ENCODE measurements around the gene PRMT3.
A peak's percentile ranks its signal among the peaks of the same experiment; 100 is the strongest.
"Not testable (repeated sequence)": the region's sequence is repeated elsewhere in the genome, so short reads cannot be mapped to it uniquely, and the experiment has no call there.

Gene PRMT3

DNA sequence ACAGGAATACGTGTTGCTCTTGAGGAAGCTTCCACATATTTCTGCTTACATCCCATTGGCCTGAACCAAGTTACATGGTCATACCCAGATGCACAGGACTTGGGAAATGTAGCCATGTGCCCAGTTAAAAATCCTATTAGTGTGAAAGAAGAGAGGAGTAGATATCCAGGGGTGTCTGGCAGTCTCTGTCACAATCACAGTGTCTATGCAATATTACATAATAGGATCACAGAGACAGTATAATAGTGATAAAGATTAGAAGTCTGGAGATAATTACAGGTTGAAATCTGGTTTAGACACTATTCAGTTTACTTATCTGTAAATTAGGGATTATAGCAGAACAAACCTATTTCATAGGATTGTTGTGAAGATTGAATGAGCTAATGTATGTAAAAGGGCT, 149.3 kb downstream of the PRMT3 start:
- no peaks in the 10 kb centered on the region; the same call in 1 of the 2 replicates for H3K4me1 ChIP-seq

DNA sequence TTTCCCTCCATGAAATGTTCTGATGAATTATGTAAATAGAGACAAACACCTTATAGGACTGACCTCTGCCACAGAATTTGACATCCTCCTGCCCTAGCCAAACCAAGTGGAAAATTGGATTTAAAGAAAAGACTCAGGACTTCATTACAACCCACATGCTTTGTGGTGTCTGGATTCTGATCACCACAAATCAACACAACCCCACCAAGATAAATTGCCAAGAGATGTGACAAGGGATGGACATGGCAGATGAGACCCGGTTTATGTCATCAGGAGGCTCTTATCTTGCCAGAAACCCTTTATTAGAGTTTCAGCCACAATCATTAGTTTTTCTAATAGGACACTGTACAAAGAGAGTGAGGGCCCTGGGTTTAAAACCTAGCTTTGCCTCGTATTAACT, 154.0 kb downstream of the PRMT3 start:
- Histone ChIP-seq H3K36me3 (no peaks in the 10 kb centered on the region), H3K4me3 (ENCODE audit: low read depth, low read length) (no peak overlapping the region), H3K4me1 (no peaks in the 10 kb centered on the region; the same call in 1 of the 2 replicates), H3K9me3 (no peaks in the 10 kb centered on the region), H3K27me3 (no peaks in the 10 kb centered on the region)
- TF ChIP-seq, protein P1, sequence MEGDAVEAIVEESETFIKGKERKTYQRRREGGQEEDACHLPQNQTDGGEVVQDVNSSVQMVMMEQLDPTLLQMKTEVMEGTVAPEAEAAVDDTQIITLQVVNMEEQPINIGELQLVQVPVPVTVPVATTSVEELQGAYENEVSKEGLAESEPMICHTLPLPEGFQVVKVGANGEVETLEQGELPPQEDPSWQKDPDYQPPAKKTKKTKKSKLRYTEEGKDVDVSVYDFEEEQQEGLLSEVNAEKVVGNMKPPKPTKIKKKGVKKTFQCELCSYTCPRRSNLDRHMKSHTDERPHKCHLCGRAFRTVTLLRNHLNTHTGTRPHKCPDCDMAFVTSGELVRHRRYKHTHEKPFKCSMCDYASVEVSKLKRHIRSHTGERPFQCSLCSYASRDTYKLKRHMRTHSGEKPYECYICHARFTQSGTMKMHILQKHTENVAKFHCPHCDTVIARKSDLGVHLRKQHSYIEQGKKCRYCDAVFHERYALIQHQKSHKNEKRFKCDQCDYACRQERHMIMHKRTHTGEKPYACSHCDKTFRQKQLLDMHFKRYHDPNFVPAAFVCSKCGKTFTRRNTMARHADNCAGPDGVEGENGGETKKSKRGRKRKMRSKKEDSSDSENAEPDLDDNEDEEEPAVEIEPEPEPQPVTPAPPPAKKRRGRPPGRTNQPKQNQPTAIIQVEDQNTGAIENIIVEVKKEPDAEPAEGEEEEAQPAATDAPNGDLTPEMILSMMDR (IDR thresholded peaks at IDR 0.05; ENCODE audit: low read depth, low read length), result no peak
- peak; percentile 11 for DNase-seq

More for the DNA sequence above, 149.3 kb downstream of the PRMT3 start:
- Histone ChIP-seq H3K4me3 (ENCODE audit: low read depth, low read length) (no peak overlapping the region), H3K36me3 (no peaks in the 10 kb centered on the region), H3K27me3 (no peaks in the 10 kb centered on the region), H3K9me3 (no peaks in the 10 kb centered on the region)
- TF ChIP-seq, protein P1 (IDR thresholded peaks at IDR 0.05; ENCODE audit: low read depth, low read length), result no peak
- DNase-seq, result peak; percentile 16

DNA sequence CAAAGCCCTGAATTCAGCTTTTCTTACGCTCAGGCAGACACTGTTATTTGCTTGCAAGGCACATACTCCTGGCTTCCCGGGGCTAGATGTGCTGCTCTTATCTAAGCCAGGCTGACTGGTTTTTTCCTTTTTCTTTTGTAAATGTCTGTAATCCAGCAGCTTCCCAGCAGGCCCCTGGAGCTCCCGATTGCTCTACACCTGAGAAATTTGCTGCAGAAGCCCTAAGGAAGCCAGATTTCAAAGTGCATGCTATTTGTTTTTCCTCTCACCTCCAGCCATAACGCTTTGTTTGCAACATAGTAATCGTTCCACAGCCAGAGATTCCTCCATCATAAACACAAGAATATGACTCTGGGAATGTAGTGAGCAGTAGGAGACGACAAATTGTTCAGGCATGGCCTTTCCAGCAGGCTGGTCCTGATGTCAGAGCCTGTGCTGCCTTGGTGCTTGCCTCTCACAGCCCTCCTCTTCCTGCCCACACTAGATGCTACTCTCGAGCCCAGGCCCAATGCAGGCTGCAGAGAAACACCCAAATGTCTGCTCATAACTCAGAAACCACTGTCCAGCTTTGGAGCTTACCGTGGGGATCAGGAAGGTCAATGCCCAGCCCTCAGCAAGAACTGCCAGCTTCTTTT, 157.2 kb downstream of the PRMT3 start:
- DNase-seq, result no peak
- H3K4me1 ChIP-seq, result no peaks in the 10 kb centered on the region; the same call in 1 of the 2 replicates
- H3K9me3 ChIP-seq, result no peaks in the 10 kb centered on the region
- H3K4me3 ChIP-seq (ENCODE audit: low read depth, low read length), result no peak overlapping the region
- H3K27me3 ChIP-seq, result no peaks in the 10 kb centered on the region
- TF ChIP-seq, protein P1 (IDR thresholded peaks at IDR 0.05; ENCODE audit: low read depth, low read length), result no peak
- no peaks in the 10 kb centered on the region for H3K36me3 ChIP-seq

DNA sequence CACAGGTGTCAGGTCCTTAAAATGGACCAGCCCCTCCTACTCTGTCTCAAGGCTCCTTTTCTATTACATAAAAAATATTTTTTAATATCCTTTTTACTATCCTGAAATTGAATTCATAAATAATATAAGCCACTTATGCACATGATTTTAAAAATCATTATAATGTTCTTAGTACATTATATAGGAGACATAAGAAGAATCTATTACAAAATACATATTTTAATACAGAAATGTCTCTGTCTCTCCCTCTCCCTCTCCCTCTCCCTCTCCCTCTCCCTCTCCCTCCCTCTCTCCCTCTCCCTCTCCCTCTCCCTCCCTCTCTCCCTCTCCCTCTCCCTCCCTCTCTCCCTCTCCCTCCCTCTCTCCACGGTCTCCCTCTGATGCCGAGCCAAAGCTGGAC, 159.9 kb downstream of the PRMT3 start:
- DNase-seq, result no peak
- no peaks in the 10 kb centered on the region for H3K36me3 ChIP-seq
- TF ChIP-seq, protein P1 (IDR thresholded peaks at IDR 0.05; ENCODE audit: low read depth, low read length), result no peak
- H3K4me3 ChIP-seq (ENCODE audit: low read depth, low read length), result no peak overlapping the region
- no peaks in the 10 kb centered on the region for H3K27me3 ChIP-seq
- no peaks in the 10 kb centered on the region for H3K9me3 ChIP-seq
- H3K4me1 ChIP-seq, result no peaks in the 10 kb centered on the region

DNA sequence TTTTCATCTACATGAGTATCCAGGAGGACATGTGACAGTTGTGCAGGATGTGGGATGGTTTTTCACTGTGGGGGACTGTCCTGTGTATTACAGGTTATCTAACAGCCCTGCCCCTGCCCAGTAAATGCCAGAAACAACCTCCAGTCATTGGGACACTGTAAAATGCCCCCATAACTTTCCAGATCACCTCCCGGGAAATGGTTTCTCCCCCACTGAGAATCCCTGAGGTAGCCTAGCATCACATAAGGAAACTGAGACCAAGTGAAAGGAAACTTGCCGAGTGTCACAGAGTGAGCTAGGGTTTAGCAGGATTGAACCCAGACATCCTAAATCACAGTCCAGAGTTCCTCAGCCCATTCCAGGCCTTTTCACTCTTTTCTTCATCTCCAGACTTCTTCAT, 163.6 kb downstream of the PRMT3 start:
- no peak for DNase-seq
- Histone ChIP-seq H3K36me3 (no peaks in the 10 kb centered on the region), H3K9me3 (no peaks in the 10 kb centered on the region), H3K4me1 (no peaks in the 10 kb centered on the region), H3K4me3 (ENCODE audit: low read depth, low read length) (no peak overlapping the region), H3K27me3 (no peaks in the 10 kb centered on the region)
- TF ChIP-seq, protein P1 (IDR thresholded peaks at IDR 0.05; ENCODE audit: low read depth, low read length), result no peak

DNA sequence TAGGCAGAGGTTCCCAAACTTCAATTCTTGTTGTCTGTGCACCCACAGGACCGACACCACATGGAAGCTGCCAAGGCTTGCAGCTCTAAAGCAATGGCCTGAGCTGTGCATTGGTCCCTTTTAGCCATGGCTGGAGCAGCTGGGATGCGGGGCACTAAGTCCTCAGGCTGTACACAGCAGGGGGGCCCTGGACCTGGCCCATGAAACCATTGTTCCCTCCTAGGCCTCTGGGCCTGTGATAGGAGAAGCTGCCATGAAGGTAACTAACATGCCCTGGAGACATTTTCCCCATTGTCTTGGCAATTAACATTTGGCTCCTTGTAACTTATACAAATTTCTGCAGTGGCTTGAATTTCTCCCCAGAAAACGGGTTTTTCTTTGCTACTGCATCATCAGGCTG, 168.3 kb downstream of the PRMT3 start:
- Histone ChIP-seq H3K4me3 (ENCODE audit: low read depth, low read length) (no peak overlapping the region), H3K9me3 (no peaks in the 10 kb centered on the region), H3K4me1 (no peaks in the 10 kb centered on the region), H3K36me3 (no peaks in the 10 kb centered on the region), H3K27me3 (no peaks in the 10 kb centered on the region)
- DNase-seq, result no peak
- TF ChIP-seq, protein P1 (IDR thresholded peaks at IDR 0.05; ENCODE audit: low read depth, low read length), result no peak

DNA sequence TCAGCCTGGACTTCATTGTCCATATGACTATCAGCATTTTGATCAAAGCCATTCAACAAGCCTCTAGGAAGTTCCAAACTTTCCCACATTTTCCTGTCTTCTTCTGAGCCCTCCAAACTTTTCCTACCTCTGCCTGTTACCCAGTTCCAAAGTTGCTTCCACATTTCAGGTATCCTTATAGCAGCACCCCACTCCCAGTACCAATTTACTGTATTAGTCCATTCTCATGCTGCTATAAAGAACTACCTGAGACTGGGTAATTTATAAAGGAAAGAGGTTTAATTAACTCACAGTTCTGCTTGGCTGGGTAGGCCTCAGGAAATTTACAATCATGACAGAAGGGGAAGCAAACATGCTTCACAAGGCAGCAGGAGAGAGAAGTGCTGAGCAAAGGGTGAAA, 168.9 kb downstream of the PRMT3 start:
- not testable (repeated sequence) for DNase-seq

More for the DNA sequence above, 168.9 kb downstream of the PRMT3 start:
- not testable (repeated sequence) for H3K36me3 ChIP-seq; H3K27me3 ChIP-seq; H3K4me1 ChIP-seq; H3K4me3 ChIP-seq (ENCODE audit: low read depth, low read length); H3K9me3 ChIP-seq
